SK-N-SH (cell line): ENCODE results near the gene GRID2IP.

Experiments used
- CTCF ChIP-seq: fragments of 200-600 bp; sonication (generic); IDR thresholded peaks from 2 replicates; pipeline ENCODE4 v1.6.1; 2017; ENCODE audit warnings: antibody characterized with exemption, mild to moderate bottlenecking, moderate library complexity
- NRF1 ChIP-seq: IDR thresholded peaks from 2 replicates; pipeline ENCODE4 v1.6.1; 2012; ENCODE audit warnings: low read depth, mild to moderate bottlenecking, low read length
- POLR2AphosphoS5 ChIP-seq: IDR thresholded peaks from 2 replicates; pipeline ENCODE4 v1.6.1; 2012; ENCODE audit warnings: low read depth, low read length

DNA sequence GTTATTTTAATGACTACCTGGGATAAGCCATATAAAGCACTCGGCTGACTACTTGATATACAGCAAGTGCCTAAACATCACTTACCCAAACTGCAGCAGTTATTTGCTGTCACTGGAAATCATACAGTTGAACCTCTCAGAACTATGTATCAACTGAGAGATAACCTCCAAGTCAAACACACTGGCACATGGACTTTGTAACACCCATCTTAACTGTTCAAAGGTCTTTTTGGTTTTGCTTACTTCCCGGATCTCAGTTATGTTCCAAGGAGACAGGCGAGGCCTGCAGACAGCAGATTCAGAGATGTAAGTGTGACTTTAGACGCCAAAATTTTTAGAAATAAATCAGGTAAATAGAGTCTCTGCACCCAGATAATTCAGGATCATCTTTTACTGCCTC is 69.0 kb downstream of the GRID2IP start:
- no peak for TF ChIP-seq CTCF
- no peak for TF ChIP-seq NRF1
- no peak for TF ChIP-seq POLR2AphosphoS5
